Occipital lobe (tissue), 2 donors: Measurements from ENCODE around the gene CCDC117. TPM values are rescaled to one million over a fixed set of nuclear protein-coding genes. Genes with fewer than 3 reads are reported as not detected.

Experiments used
- DNase-seq: peaks from one replicate; lab custom pipeline; 2025; lab: John Stamatoyannopoulos, UW
- total RNA-seq: library from RNA; depleted of rRNA; stranded (reverse); fragments of >200 nt; gene quantifications from one replicate; pipeline ENCODE4 v1.2.3, GENCODE V29; 2014

CCDC117 gene
- total RNA-seq, 1 donor from 2014 or later = 28.9 TPM

- no peak for DNase-seq
Observed at GRCh38 chr22:28769394-28770085, 3.0 kb upstream of the CCDC117 start.

GRCh38 chr22:28771195-28771791, 1.2 kb upstream of the CCDC117 start:
- no peak for DNase-seq

- DNase-seq = no peak
Observed at GRCh38 chr22:28773461-28773867, 969 bp downstream of the CCDC117 start.

GRCh38 chr22:28774378-28774777, 1.9 kb downstream of the CCDC117 start:
- no peak for DNase-seq

GRCh38 chr22:28779833-28780232, 7.3 kb downstream of the CCDC117 start:
- DNase-seq = no peak

GRCh38 chr22:28780296-28780695, 7.8 kb downstream of the CCDC117 start:
- no peak for DNase-seq

- DNase-seq = no peak
Observed at GRCh38 chr22:28783786-28784671, 11.5 kb downstream of the CCDC117 start.

- no peak for DNase-seq
Observed at GRCh38 chr22:28788601-28789000, 16.1 kb downstream of the CCDC117 start.

GRCh38 chr22:28791124-28791523, 18.6 kb downstream of the CCDC117 start:
- DNase-seq = no peak

GRCh38 chr22:28791841-28792490, 19.5 kb downstream of the CCDC117 start:
- no peak for DNase-seq

GRCh38 chr22:28792491-28793383, 20.2 kb downstream of the CCDC117 start:
- DNase-seq = no peak

- DNase-seq = no peak
Observed at GRCh38 chr22:28793976-28794584, 21.6 kb downstream of the CCDC117 start.

GRCh38 chr22:28795071-28795693, 22.7 kb downstream of the CCDC117 start:
- DNase-seq = no peak

GRCh38 chr22:28795932-28796856, 23.7 kb downstream of the CCDC117 start:
- no peak for DNase-seq

- DNase-seq = no peak
Observed at GRCh38 chr22:28798810-28799605, 26.5 kb downstream of the CCDC117 start.

- no peak for DNase-seq
Observed at GRCh38 chr22:28799606-28800307, 27.3 kb downstream of the CCDC117 start.
